H9 (cell line): Measurements from ENCODE around the gene DIP2C. TPM values are rescaled to one million over a fixed set of nuclear protein-coding genes. Genes with fewer than 3 reads are reported as not detected.

Experiments
- DNase-seq: peaks from one replicate; pipeline ENCODE4 v3.0.0-alpha.2; 2017
- H2AFZ ChIP-seq: one replicate; pipeline ENCODE4 v1.6.1; 2013; ENCODE audit warnings: mild to moderate bottlenecking, low read length, control low read depth, moderate library complexity
- H2AK5ac ChIP-seq: 2 replicates; pipeline ENCODE4 v1.6.1; 2013; ENCODE audit warnings: low read length, control low read depth, mixed read lengths; ENCODE audit not compliant: insufficient read length
- H2BK120ac ChIP-seq: one replicate; pipeline ENCODE4 v1.6.1; 2013; ENCODE audit warnings: low read depth, mild to moderate bottlenecking, low read length, control low read depth, inconsistent platforms; ENCODE audit not compliant: poor library complexity, severe bottlenecking
- H2BK12ac ChIP-seq: 2 replicates; pipeline ENCODE4 v1.6.1; 2013; ENCODE audit warnings: low read length, control low read depth, mixed read lengths, low read depth; ENCODE audit not compliant: insufficient read length
- H2BK15ac ChIP-seq: 2 replicates; pipeline ENCODE4 v1.6.1; 2013; ENCODE audit warnings: low read depth, low read length, control low read depth
- H2BK20ac ChIP-seq: one replicate; pipeline ENCODE4 v1.6.1; 2013; ENCODE audit warnings: low read depth, mild to moderate bottlenecking, low read length, control low read depth, inconsistent platforms; ENCODE audit not compliant: poor library complexity, severe bottlenecking
- H2BK5ac ChIP-seq: 2 replicates; pipeline ENCODE4 v1.6.1; 2013; ENCODE audit warnings: low read length, control low read depth, mixed read lengths; ENCODE audit not compliant: insufficient read length
- H3K14ac ChIP-seq: 2 replicates; pipeline ENCODE4 v1.6.1; 2013; ENCODE audit warnings: low read length, control low read depth; ENCODE audit not compliant: insufficient read depth
- H3K18ac ChIP-seq: 2 replicates; pipeline ENCODE4 v1.6.1; 2013; ENCODE audit warnings: low read depth, mild to moderate bottlenecking, mixed read lengths, low read length, control low read depth; ENCODE audit not compliant: insufficient read length
- H3K23ac ChIP-seq: 2 replicates; pipeline ENCODE4 v1.6.1; 2013; ENCODE audit warnings: low read length, control low read depth, mixed read lengths, low read depth; ENCODE audit not compliant: insufficient read length
- H3K23me2 ChIP-seq: 2 replicates; pipeline ENCODE4 v1.6.1; 2013; ENCODE audit warnings: low read depth, mild to moderate bottlenecking, mixed read lengths, low read length, control low read depth; ENCODE audit not compliant: insufficient read length, poor library complexity, severe bottlenecking
- H3K27ac ChIP-seq: 2 replicates; pipeline ENCODE4 v1.5.1; 2013; ENCODE audit warnings: low read length, control low read depth, mixed read lengths, low read depth; ENCODE audit not compliant: insufficient read length
- H3K27me3 ChIP-seq: 2 replicates; pipeline ENCODE4 v1.6.1; 2013; ENCODE audit warnings: low read length, control low read depth, inconsistent platforms; ENCODE audit not compliant: insufficient read depth
- H3K4ac ChIP-seq: 2 replicates; pipeline ENCODE4 v1.6.1; 2013; ENCODE audit warnings: low read depth, mild to moderate bottlenecking, control low read depth, inconsistent platforms, low read length, moderate library complexity
- H3K4me1 ChIP-seq: 2 replicates; pipeline ENCODE4 v1.6.1; 2013; ENCODE audit warnings: low read length, control low read depth, inconsistent platforms; ENCODE audit not compliant: insufficient read depth
- H3K4me2 ChIP-seq: 2 replicates; pipeline ENCODE4 v1.6.1; 2013; ENCODE audit warnings: low read length, control low read depth, mixed read lengths; ENCODE audit not compliant: insufficient read length, insufficient read depth
- H3K56ac ChIP-seq: 2 replicates; pipeline ENCODE4 v1.6.1; 2013; ENCODE audit warnings: low read depth, mild to moderate bottlenecking, mixed read lengths, low read length, control low read depth; ENCODE audit not compliant: insufficient read length
- H3K79me1 ChIP-seq: 2 replicates; pipeline ENCODE4 v1.6.1; 2013; ENCODE audit warnings: low read depth, mild to moderate bottlenecking, moderate library complexity, low read length, control low read depth, inconsistent platforms; ENCODE audit not compliant: insufficient read depth, poor library complexity, severe bottlenecking
- H3K79me2 ChIP-seq: 2 replicates; pipeline ENCODE4 v1.6.1; 2013; ENCODE audit warnings: low read length, control low read depth, inconsistent platforms; ENCODE audit not compliant: insufficient read depth
- H3K9ac ChIP-seq: 2 replicates; pipeline ENCODE4 v1.6.1; 2013; ENCODE audit warnings: low read length, control low read depth, mixed read lengths; ENCODE audit not compliant: insufficient read length; ENCODE audit errors: extremely low read depth
- H3K9me3 ChIP-seq: one replicate; pipeline ENCODE4 v1.6.1; 2013; ENCODE audit warnings: low read depth, low read length, inconsistent platforms; ENCODE audit not compliant: control insufficient read depth
- H3T11ph ChIP-seq: one replicate; pipeline ENCODE4 v1.6.1; 2013; ENCODE audit warnings: mild to moderate bottlenecking, low read length, control low read depth, inconsistent platforms
- H4K20me1 ChIP-seq: one replicate; pipeline ENCODE4 v1.6.1; 2013; ENCODE audit not compliant: control insufficient read depth, insufficient read length, insufficient read depth
- H4K5ac ChIP-seq: 2 replicates; pipeline ENCODE4 v1.6.1; 2013; ENCODE audit warnings: low read depth, mild to moderate bottlenecking, mixed read lengths, low read length, control low read depth; ENCODE audit not compliant: insufficient read length
- H4K8ac ChIP-seq: replicated peaks from 2 replicates; pipeline ENCODE4 v1.6.1; 2013; ENCODE audit warnings: low read length, control low read depth, mixed read lengths, low read depth; ENCODE audit not compliant: insufficient read length
- H4K91ac ChIP-seq: 2 replicates; pipeline ENCODE4 v1.6.1; 2013; ENCODE audit warnings: low read depth, mild to moderate bottlenecking, moderate library complexity, mixed read lengths, low read length, control low read depth; ENCODE audit not compliant: insufficient read length
- H3K27ac Mint-ChIP-seq, 3 experiments: 2 replicates in 2 of 3; 3 replicates in 1 of 3; pipeline ENCODE4 v1.8.0; 2020 to 2021; ENCODE audit warnings: mixed read lengths in 3 of 3, mild to moderate bottlenecking in 1 of 3, moderate library complexity in 1 of 3
- H3K27me3 Mint-ChIP-seq: 2 replicates; pipeline ENCODE4 v1.8.0; 2021; ENCODE audit warnings: low read depth, mild to moderate bottlenecking, moderate library complexity, mixed read lengths
- H3K36me3 Mint-ChIP-seq, 3 experiments: 2 replicates in 2 of 3; 3 replicates in 1 of 3; pipeline ENCODE4 v1.8.0; 2020 to 2021; ENCODE audit warnings: low read depth in 3 of 3, mixed read lengths in 3 of 3; ENCODE audit not compliant: insufficient read depth in 1 of 3
- H3K4me1 Mint-ChIP-seq, 2 experiments: 2 replicates each; pipeline ENCODE4 v1.8.0; 2020; ENCODE audit warnings: mixed read lengths in 2 of 2
- H3K4me3 Mint-ChIP-seq, 2 experiments: 2 replicates in 1 of 2; 3 replicates in 1 of 2; pipeline ENCODE4 v1.8.0; 2020 to 2021; ENCODE audit warnings: mild to moderate bottlenecking in 2 of 2, mixed read lengths in 2 of 2, moderate library complexity in 1 of 2
- H3K9me3 Mint-ChIP-seq, 2 experiments: 2 replicates in 1 of 2; 3 replicates in 1 of 2; pipeline ENCODE4 v1.8.0; 2020; ENCODE audit warnings: mild to moderate bottlenecking in 2 of 2, mixed read lengths in 2 of 2, moderate library complexity in 1 of 2
- WGBS: extraction: QIAGEN DNeasy Blood & Tissue Kit; methylation state at CpG from one replicate; pipeline ENCODE4 v1.1.7; 2013; ENCODE audit warnings: missing lambda C conversion rate, low lambda C conversion rate, mixed read lengths; ENCODE audit not compliant: insufficient read length; ENCODE audit errors: extremely low coverage; 5-methylcytosine and 5-hydroxymethylcytosine counted together
- total RNA-seq: library from RNA; stranded (reverse); gene quantifications from 2 replicates; pipeline ENCODE4 v1.2.1, GENCODE V29; 2021
- TF ChIP-seq, protein P1 (sequence below): fragments of 200-600 bp; sonication (generic); conservative IDR thresholded peaks from 3 replicates; pipeline ENCODE4 v1.8.0; 2021; ENCODE audit warnings: antibody characterized with exemption, mild to moderate bottlenecking

Gene DIP2C
- total RNA-seq, 1 experiment from 2014 or later = 7.9 TPM

DNA sequence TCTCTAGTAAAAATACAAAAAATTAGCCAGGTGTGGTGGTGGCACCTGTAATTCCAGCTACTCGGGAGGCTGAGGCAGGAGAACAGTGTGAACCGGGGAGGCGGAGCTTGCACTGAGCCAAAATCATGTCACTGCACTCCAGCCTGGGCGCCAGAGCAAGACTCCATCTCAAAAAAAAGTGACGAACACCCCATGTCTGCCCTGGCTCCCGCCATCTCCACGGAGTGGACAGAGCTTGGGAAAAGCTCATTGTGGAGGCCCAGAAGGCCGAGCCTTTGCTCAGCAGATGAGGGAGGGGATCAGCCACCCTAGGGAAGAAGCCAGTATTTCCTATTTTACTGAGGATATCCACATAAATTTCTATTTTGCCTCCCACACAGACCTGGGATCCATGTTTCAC lies 136.8 kb downstream of the DIP2C start:
- Histone ChIP-seq H3K27me3 (no peaks in the 10 kb centered on the region), H3T11ph (no peak overlapping the region), H2BK12ac (no peak overlapping the region), H2BK120ac (no peak overlapping the region), H3K4me1 (peaks cover 4% of the 10 kb centered on the region; the same call in 1 of the 2 replicates), H3K18ac (no peak overlapping the region), H3K23me2 (no peaks in the 10 kb centered on the region), H3K14ac (no peak overlapping the region), H3K23ac (no peak overlapping the region), H2BK20ac (no peak overlapping the region), H2BK15ac (no peak overlapping the region), H3K9me3 (no peaks in the 10 kb centered on the region), H3K56ac (no peak overlapping the region), H2AK5ac (no peak overlapping the region), H4K20me1 (peaks cover 4% of the 10 kb centered on the region), H3K9ac (no peak overlapping the region), H4K5ac (no peak overlapping the region), H3K4ac (no peak overlapping the region), H2AFZ (no peak overlapping the region), H2BK5ac (no peak overlapping the region), H4K8ac (no peak overlapping the region), H4K91ac (no peak overlapping the region), H3K79me2 (peaks cover 1% of the 10 kb centered on the region; the same call in 1 of the 2 replicates), H3K79me1 (no peaks in the 10 kb centered on the region), H3K4me2 (no peak overlapping the region), H3K27ac (no peak overlapping the region)
- H3K4me3 Mint-ChIP-seq = no peak overlapping the region
- TF ChIP-seq, protein P1, sequence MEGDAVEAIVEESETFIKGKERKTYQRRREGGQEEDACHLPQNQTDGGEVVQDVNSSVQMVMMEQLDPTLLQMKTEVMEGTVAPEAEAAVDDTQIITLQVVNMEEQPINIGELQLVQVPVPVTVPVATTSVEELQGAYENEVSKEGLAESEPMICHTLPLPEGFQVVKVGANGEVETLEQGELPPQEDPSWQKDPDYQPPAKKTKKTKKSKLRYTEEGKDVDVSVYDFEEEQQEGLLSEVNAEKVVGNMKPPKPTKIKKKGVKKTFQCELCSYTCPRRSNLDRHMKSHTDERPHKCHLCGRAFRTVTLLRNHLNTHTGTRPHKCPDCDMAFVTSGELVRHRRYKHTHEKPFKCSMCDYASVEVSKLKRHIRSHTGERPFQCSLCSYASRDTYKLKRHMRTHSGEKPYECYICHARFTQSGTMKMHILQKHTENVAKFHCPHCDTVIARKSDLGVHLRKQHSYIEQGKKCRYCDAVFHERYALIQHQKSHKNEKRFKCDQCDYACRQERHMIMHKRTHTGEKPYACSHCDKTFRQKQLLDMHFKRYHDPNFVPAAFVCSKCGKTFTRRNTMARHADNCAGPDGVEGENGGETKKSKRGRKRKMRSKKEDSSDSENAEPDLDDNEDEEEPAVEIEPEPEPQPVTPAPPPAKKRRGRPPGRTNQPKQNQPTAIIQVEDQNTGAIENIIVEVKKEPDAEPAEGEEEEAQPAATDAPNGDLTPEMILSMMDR = no peak
- H3K36me3 Mint-ChIP-seq = peaks cover 0 to 3% (median 0%) of the 10 kb centered on the region in 3 experiments; a peak in 2 of 7 replicates
- H3K27me3 Mint-ChIP-seq = peaks cover 2% of the 10 kb centered on the region
- H3K27ac Mint-ChIP-seq = no peak overlapping the region
- DNase-seq = no peak
- peaks cover 23 to 33% of the 10 kb centered on the region in 2 experiments for H3K4me1 Mint-ChIP-seq
- no peaks in the 10 kb centered on the region; a peak in 1 of 5 replicates for H3K9me3 Mint-ChIP-seq
- WGBS = no CpG with 5 or more reads among the region's 8 CpGs
